ENCODE data around the gene PDE1A.

PDE1A gene

DNA sequence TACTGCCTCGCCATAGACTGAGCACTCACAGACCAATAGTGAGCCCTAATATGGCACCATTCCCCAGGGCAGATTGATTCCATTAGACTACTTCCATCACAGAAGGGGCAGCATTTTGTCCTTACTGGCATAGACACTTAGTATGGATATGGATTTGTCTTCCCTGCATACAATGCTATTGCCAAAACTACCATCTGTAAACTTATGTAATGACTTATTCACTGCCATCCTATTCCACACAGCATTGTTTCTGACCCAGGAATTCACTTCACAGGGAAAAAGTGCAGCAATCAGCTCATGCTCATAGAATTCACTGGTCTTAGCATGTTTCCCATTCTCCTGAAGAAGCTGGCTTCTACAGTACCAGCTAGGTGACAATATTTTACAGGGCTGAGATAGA, 262.1 kb downstream of the PDE1A start:
- Histone ChIP-seq H3K36me3 (ENCODE audit: insufficient read depth, insufficient read length, low read length) (no peaks in the 10 kb centered on the region), H3K4me1 (ENCODE audit: insufficient read depth, insufficient read length) (no peaks in the 10 kb centered on the region), H3K9me3 (ENCODE audit: insufficient read depth, low read length) (no peaks in the 10 kb centered on the region), H3K4me3 (ENCODE audit: insufficient read length, low read depth) (no peak overlapping the region), H3K9ac (ENCODE audit: insufficient read length, low read depth) (no peak overlapping the region), H3K27me3 (ENCODE audit: insufficient read depth, insufficient read length) (no peaks in the 10 kb centered on the region)
- DNase-seq (ENCODE audit: low read depth, low spot score), result no peak
- TF ChIP-seq SUZ12 (IDR thresholded peaks at IDR 0.05; ENCODE audit: extremely low read depth, insufficient read depth, insufficient read length), result no peak
- no peak for TF ChIP-seq YY1 (IDR thresholded peaks at IDR 0.05; ENCODE audit: insufficient read depth, insufficient read length)
- no peak for TF ChIP-seq ZNF274 (IDR thresholded peaks at IDR 0.05; ENCODE audit: low read depth, low read length)

GRCh38 chr2:182163878-182164277, 263.0 kb downstream of the PDE1A start:
- Histone ChIP-seq H3K4me3 (ENCODE audit: insufficient read length, low read depth) (no peak overlapping the region), H3K36me3 (ENCODE audit: insufficient read depth, insufficient read length, low read length) (no peaks in the 10 kb centered on the region), H3K4me1 (ENCODE audit: insufficient read depth, insufficient read length) (no peaks in the 10 kb centered on the region), H3K9me3 (ENCODE audit: insufficient read depth, low read length) (no peaks in the 10 kb centered on the region), H3K27me3 (ENCODE audit: insufficient read depth, insufficient read length) (no peaks in the 10 kb centered on the region), H3K9ac (ENCODE audit: insufficient read length, low read depth) (no peak overlapping the region)
- DNase-seq (ENCODE audit: low read depth, low spot score), result no peak
- TF ChIP-seq SUZ12 (IDR thresholded peaks at IDR 0.05; ENCODE audit: extremely low read depth, insufficient read depth, insufficient read length), result no peak
- TF ChIP-seq YY1 (IDR thresholded peaks at IDR 0.05; ENCODE audit: insufficient read depth, insufficient read length), result no peak
- TF ChIP-seq ZNF274 (IDR thresholded peaks at IDR 0.05; ENCODE audit: low read depth, low read length), result no peak

GRCh38 chr2:182148344-182148743, 278.5 kb downstream of the PDE1A start:
- no peak for TF ChIP-seq SUZ12 (IDR thresholded peaks at IDR 0.05; ENCODE audit: extremely low read depth, insufficient read depth, insufficient read length)
- TF ChIP-seq YY1 (IDR thresholded peaks at IDR 0.05; ENCODE audit: insufficient read depth, insufficient read length), result no peak
- no peak for TF ChIP-seq ZNF274 (IDR thresholded peaks at IDR 0.05; ENCODE audit: low read depth, low read length)
- Histone ChIP-seq H3K27me3 (ENCODE audit: insufficient read depth, insufficient read length) (no peaks in the 10 kb centered on the region), H3K36me3 (ENCODE audit: insufficient read depth, insufficient read length, low read length) (no peaks in the 10 kb centered on the region), H3K4me3 (ENCODE audit: insufficient read length, low read depth) (no peak overlapping the region), H3K9ac (ENCODE audit: insufficient read length, low read depth) (no peak overlapping the region), H3K4me1 (ENCODE audit: insufficient read depth, insufficient read length) (no peaks in the 10 kb centered on the region), H3K9me3 (ENCODE audit: insufficient read depth, low read length) (no peaks in the 10 kb centered on the region)
- no peak for DNase-seq (ENCODE audit: low read depth, low spot score)

DNA sequence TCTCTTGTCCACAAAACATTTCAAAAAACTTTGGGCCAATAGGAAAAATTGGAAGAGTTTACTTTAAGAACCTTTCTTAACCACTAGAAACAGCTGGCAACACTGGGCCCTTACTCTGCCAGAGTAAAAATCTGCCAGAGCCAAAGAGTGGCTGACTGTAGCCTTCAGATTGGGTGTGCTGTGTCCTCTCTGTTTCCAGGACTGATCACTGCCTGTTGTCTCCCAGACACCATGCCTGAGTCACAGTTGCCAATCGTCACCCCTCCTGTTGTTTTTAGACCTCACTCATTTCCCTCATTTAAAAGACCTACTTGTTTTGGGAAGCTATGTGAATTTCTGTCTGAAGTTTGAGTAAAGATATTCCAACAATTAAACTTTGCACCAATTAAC, 282.1 kb downstream of the PDE1A start:
- Histone ChIP-seq H3K4me3 (ENCODE audit: insufficient read length, low read depth) (no peak overlapping the region), H3K4me1 (ENCODE audit: insufficient read depth, insufficient read length) (no peaks in the 10 kb centered on the region), H3K36me3 (ENCODE audit: insufficient read depth, insufficient read length, low read length) (no peaks in the 10 kb centered on the region), H3K9ac (ENCODE audit: insufficient read length, low read depth) (no peak overlapping the region), H3K9me3 (ENCODE audit: insufficient read depth, low read length) (no peaks in the 10 kb centered on the region), H3K27me3 (ENCODE audit: insufficient read depth, insufficient read length) (no peaks in the 10 kb centered on the region)
- no peak for DNase-seq (ENCODE audit: low read depth, low spot score)
- no peak for TF ChIP-seq SUZ12 (IDR thresholded peaks at IDR 0.05; ENCODE audit: extremely low read depth, insufficient read depth, insufficient read length)
- no peak for TF ChIP-seq YY1 (IDR thresholded peaks at IDR 0.05; ENCODE audit: insufficient read depth, insufficient read length)
- TF ChIP-seq ZNF274 (IDR thresholded peaks at IDR 0.05; ENCODE audit: low read depth, low read length), result no peak

DNA sequence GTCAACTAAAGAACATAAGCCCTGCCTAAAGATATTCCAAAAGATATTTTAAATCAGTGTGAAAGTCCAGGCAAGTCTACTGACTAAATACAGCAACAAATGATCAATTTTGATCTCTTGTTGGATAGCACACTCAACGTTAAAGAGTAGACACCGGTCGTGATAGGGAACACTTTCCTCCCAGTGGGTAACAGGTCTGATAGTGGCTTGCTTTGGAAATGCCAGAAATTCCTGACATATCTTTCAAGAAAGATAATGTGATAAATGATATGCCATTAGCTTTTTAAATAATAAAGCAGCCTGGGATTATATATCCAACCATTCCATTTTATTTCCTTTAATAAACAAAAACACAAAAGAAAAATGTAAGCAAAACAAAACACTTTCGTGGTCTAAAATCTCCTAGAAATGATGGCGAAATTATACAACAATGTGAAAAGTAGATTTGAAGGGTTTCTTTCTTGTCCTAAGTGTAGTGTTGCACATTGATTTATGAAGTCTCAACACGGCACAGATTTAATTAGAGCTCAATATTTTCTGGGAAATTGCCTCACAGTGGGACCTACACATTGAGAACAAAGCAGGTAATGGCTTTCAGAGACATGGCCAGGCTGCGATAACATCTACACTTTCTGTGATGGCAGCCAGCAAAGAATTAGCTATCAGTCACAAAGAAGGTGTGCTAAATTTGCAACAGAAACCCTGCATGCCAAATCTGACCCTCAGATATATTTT, 282.6 kb downstream of the PDE1A start:
- H3K9me3 ChIP-seq (ENCODE audit: insufficient read depth, low read length), result no peaks in the 10 kb centered on the region
- H3K4me1 ChIP-seq (ENCODE audit: insufficient read depth, insufficient read length), result no peaks in the 10 kb centered on the region
- H3K4me3 ChIP-seq (ENCODE audit: insufficient read length, low read depth), result no peak overlapping the region
- no peak for TF ChIP-seq YY1 (IDR thresholded peaks at IDR 0.05; ENCODE audit: insufficient read depth, insufficient read length)
- TF ChIP-seq SUZ12 (IDR thresholded peaks at IDR 0.05; ENCODE audit: extremely low read depth, insufficient read depth, insufficient read length), result no peak
- no peak overlapping the region for H3K9ac ChIP-seq (ENCODE audit: insufficient read length, low read depth)
- H3K27me3 ChIP-seq (ENCODE audit: insufficient read depth, insufficient read length), result no peaks in the 10 kb centered on the region
- DNase-seq (ENCODE audit: low read depth, low spot score), result no peak
- H3K36me3 ChIP-seq (ENCODE audit: insufficient read depth, insufficient read length, low read length), result no peaks in the 10 kb centered on the region

GRCh38 chr2:182142062-182142461, 284.8 kb downstream of the PDE1A start:
- DNase-seq (ENCODE audit: low read depth, low spot score), result no peak
- Histone ChIP-seq H3K9ac (ENCODE audit: insufficient read length, low read depth) (no peak overlapping the region), H3K27me3 (ENCODE audit: insufficient read depth, insufficient read length) (no peaks in the 10 kb centered on the region), H3K4me1 (ENCODE audit: insufficient read depth, insufficient read length) (no peaks in the 10 kb centered on the region), H3K4me3 (ENCODE audit: insufficient read length, low read depth) (no peak overlapping the region), H3K9me3 (ENCODE audit: insufficient read depth, low read length) (no peaks in the 10 kb centered on the region), H3K36me3 (ENCODE audit: insufficient read depth, insufficient read length, low read length) (no peaks in the 10 kb centered on the region)
- TF ChIP-seq ZNF274 (IDR thresholded peaks at IDR 0.05; ENCODE audit: low read depth, low read length) (no peak), SUZ12 (IDR thresholded peaks at IDR 0.05; ENCODE audit: extremely low read depth, insufficient read depth, insufficient read length) (no peak), YY1 (IDR thresholded peaks at IDR 0.05; ENCODE audit: insufficient read depth, insufficient read length) (no peak)

DNA sequence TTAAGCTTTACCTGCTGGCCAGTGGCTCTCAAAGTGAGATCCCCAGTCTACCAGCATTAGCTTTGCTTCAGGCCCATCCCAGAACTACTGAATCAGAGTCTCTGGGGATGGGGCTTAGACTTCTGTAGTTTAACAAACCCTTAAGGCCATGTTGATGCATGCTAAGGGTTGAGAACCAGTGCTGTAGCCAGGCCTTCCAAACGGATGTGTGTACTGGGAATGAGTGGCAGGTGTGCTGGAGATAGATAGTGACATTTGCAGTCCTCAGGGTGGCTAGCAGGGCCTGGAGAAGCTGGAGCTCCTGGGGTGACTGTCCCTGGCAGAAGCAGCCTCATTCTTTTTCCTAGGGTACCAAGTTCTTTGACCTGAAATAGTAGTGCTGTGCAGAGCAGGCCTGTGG, 292.6 kb downstream of the PDE1A start:
- no peak overlapping the region for H3K9ac ChIP-seq (ENCODE audit: insufficient read length, low read depth)
- H3K36me3 ChIP-seq (ENCODE audit: insufficient read depth, insufficient read length, low read length), result no peaks in the 10 kb centered on the region
- H3K4me1 ChIP-seq (ENCODE audit: insufficient read depth, insufficient read length), result no peaks in the 10 kb centered on the region
- H3K4me3 ChIP-seq (ENCODE audit: insufficient read length, low read depth), result no peak overlapping the region
- no peak for TF ChIP-seq SUZ12 (IDR thresholded peaks at IDR 0.05; ENCODE audit: extremely low read depth, insufficient read depth, insufficient read length)
- TF ChIP-seq YY1 (IDR thresholded peaks at IDR 0.05; ENCODE audit: insufficient read depth, insufficient read length), result no peak
- no peak for TF ChIP-seq ZNF274 (IDR thresholded peaks at IDR 0.05; ENCODE audit: low read depth, low read length)
- no peaks in the 10 kb centered on the region for H3K27me3 ChIP-seq (ENCODE audit: insufficient read depth, insufficient read length)
- DNase-seq (ENCODE audit: low read depth, low spot score), result no peak
- no peaks in the 10 kb centered on the region for H3K9me3 ChIP-seq (ENCODE audit: insufficient read depth, low read length)
